SU-DHL-6 (cell line): Measurements from ENCODE around the gene SYT13.

Experiments
- H2AFZ ChIP-seq: fragments of 200-600 bp; sonication (generic); 2 replicates; pipeline ENCODE4 v1.6.1; 2014; ENCODE audit warnings: low read depth, mild to moderate bottlenecking, moderate library complexity, mixed read lengths, antibody characterized with exemption, low read length; ENCODE audit not compliant: severe bottlenecking
- H3F3A ChIP-seq: fragments of 200-600 bp; shearing (Covaris generic); 2 replicates; pipeline ENCODE4 v1.6.0; 2016; ENCODE audit warnings: antibody characterized with exemption, mild to moderate bottlenecking; ENCODE audit not compliant: insufficient read depth
- H3K27ac ChIP-seq: fragments of 200-600 bp; sonication (generic); 2 replicates; pipeline ENCODE4 v1.5.1; 2016; ENCODE audit warnings: low read depth, mild to moderate bottlenecking, low read length, moderate library complexity, mixed read lengths
- H3K27me3 ChIP-seq: fragments of 200-600 bp; sonication (generic), shearing (Covaris generic); 2 replicates; pipeline ENCODE4 v1.6.0; 2014; ENCODE audit warnings: mild to moderate bottlenecking, low read length
- H3K36me3 ChIP-seq: fragments of 200-600 bp; sonication (generic); 2 replicates; pipeline ENCODE4 v1.6.1; 2014; ENCODE audit warnings: mild to moderate bottlenecking, low read length, mixed read lengths
- H3K4me2 ChIP-seq: fragments of 300-600, 200-600 bp; shearing (Covaris generic), sonication (generic); 2 replicates; pipeline ENCODE4 v1.6.0; 2014; ENCODE audit warnings: low read length, low read depth, mild to moderate bottlenecking; ENCODE audit not compliant: poor library complexity, severe bottlenecking
- H3K4me3 ChIP-seq: fragments of 200-600 bp; sonication (generic); 2 replicates; pipeline ENCODE4 v1.5.1; 2014; ENCODE audit warnings: antibody characterized with exemption, low read length, mild to moderate bottlenecking, mixed read lengths; ENCODE audit not compliant: insufficient read depth, poor library complexity, severe bottlenecking
- H3K79me2 ChIP-seq: fragments of 200-600 bp; sonication (generic); 2 replicates; pipeline ENCODE4 v1.6.1; 2014; ENCODE audit warnings: mild to moderate bottlenecking, low read length, moderate library complexity; ENCODE audit not compliant: insufficient read depth
- H3K9ac ChIP-seq: fragments of 200-600 bp; sonication (generic); 2 replicates; pipeline ENCODE4 v1.7.0; 2014; ENCODE audit warnings: mild to moderate bottlenecking, low read length
- H3K9me2 ChIP-seq: fragments of 200-600 bp; sonication (generic); replicated peaks from 2 replicates; pipeline ENCODE4 v1.6.1; 2014; ENCODE audit warnings: low read length; ENCODE audit not compliant: insufficient read depth
- H3K9me3 ChIP-seq: fragments of 200-600 bp; sonication (generic); 2 replicates; pipeline ENCODE4 v1.6.1; 2014; ENCODE audit warnings: low read length, mixed read lengths; ENCODE audit not compliant: insufficient read depth
- H4K20me1 ChIP-seq: fragments of 200-600 bp; sonication (generic); 2 replicates; pipeline ENCODE4 v1.6.1; 2014; ENCODE audit warnings: low read depth, mild to moderate bottlenecking, antibody characterized with exemption, low read length, moderate library complexity, mixed read lengths
- CTCF ChIP-seq: fragments of 200-600 bp; sonication (generic); IDR thresholded peaks from one replicate; pipeline ENCODE4 v1.5.1; 2017; ENCODE audit warnings: antibody characterized with exemption, mild to moderate bottlenecking, low read length, moderate library complexity; ENCODE audit not compliant: insufficient read depth, poor library complexity, severe bottlenecking
- EZH2phosphoT487 ChIP-seq: fragments of 200-600 bp; sonication (generic), shearing (Covaris generic); conservative IDR thresholded peaks from 2 replicates; pipeline ENCODE4 v1.6.1; 2018; ENCODE audit warnings: mild to moderate bottlenecking, antibody characterized with exemption, low read length, moderate library complexity, mixed read lengths

The SYT13 gene

DNA sequence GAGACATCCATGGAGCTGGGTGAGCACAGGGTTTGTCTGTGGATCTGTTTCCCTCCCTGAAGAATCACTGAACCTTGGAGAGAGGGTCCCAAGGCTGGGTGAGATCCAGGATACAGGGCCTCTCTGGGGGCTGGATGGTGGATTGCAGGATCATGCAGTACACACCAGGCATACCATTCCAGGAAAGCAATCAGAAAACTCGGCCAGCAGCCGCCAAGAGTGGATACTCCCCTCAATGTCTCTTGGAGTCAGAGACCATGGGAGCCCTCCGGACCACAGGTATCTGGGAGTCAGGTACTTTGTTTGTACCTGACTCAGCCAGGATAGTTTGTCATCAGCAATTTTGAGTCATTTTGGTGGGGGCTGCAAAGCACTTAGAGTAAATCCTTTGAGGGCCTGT, 14.6 kb upstream of the SYT13 start:
- Histone ChIP-seq H3K9ac (no peak overlapping the region), H4K20me1 (no peaks in the 10 kb centered on the region), H3K4me2 (no peak overlapping the region), H3F3A (no peaks in the 10 kb centered on the region), H3K27ac (no peak overlapping the region), H3K79me2 (no peaks in the 10 kb centered on the region), H3K4me3 (no peak overlapping the region), H3K9me2 (no peaks in the 10 kb centered on the region), H3K36me3 (no peaks in the 10 kb centered on the region), H3K27me3 (no peaks in the 10 kb centered on the region), H3K9me3 (no peaks in the 10 kb centered on the region), H2AFZ (no peak overlapping the region)
- TF ChIP-seq CTCF = no peak
- TF ChIP-seq EZH2phosphoT487 = no peak

DNA sequence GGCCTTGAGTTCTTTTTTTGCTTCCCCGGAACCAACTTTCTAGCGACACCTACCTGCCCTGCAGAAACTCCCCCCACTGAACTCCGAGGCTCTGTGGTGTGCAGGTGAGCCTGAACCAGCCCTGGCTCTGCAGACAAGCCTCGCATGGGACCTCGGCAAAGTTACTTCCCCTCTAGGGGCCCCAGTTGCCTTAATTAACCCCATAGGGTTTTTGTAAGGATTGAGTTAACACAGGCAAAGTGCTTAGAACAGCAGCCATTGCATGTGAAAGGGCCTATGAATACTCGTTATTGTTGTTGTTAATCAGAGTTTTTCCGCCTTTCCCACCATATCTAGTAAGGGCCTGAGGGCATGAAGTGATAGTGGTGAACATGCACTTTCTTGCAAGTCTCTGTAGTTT, 12.6 kb upstream of the SYT13 start:
- Histone ChIP-seq H3K27me3 (no peaks in the 10 kb centered on the region), H2AFZ (no peak overlapping the region), H3K4me3 (no peak overlapping the region), H3K4me2 (no peak overlapping the region), H3K36me3 (no peaks in the 10 kb centered on the region), H3K9ac (no peak overlapping the region), H3K9me3 (no peaks in the 10 kb centered on the region), H3K9me2 (no peaks in the 10 kb centered on the region), H3F3A (no peaks in the 10 kb centered on the region), H3K79me2 (no peaks in the 10 kb centered on the region), H4K20me1 (no peaks in the 10 kb centered on the region), H3K27ac (no peak overlapping the region)
- no peak for TF ChIP-seq CTCF
- no peak for TF ChIP-seq EZH2phosphoT487

DNA sequence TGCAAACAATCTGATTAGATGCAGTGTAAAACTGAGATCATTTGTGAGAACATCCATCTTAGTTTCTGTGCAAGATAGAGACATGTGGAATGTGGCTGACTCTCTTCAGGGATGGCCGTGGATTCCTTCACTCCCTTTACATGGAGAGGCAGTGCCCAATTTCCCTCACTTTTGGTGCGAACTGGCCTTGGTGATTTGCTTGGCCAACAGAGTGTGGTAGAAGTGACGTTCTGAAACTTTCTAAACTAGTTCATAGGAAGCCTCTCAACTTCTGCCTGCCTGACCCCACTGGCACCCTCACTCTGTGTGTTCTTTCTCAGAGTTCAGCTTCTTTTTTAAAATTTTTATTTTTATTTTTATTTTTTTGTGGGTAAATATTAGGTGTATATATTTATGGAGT, 9.9 kb upstream of the SYT13 start:
- H3K9me3 ChIP-seq = no peaks in the 10 kb centered on the region
- no peak overlapping the region for H3K4me3 ChIP-seq
- H3K9ac ChIP-seq = no peak overlapping the region
- H3K36me3 ChIP-seq = no peaks in the 10 kb centered on the region
- no peaks in the 10 kb centered on the region for H3K27me3 ChIP-seq
- no peaks in the 10 kb centered on the region for H3F3A ChIP-seq
- no peaks in the 10 kb centered on the region for H4K20me1 ChIP-seq
- no peak for TF ChIP-seq EZH2phosphoT487
- no peak for TF ChIP-seq CTCF
- no peak overlapping the region for H2AFZ ChIP-seq
- H3K27ac ChIP-seq = no peak overlapping the region
- H3K79me2 ChIP-seq = no peaks in the 10 kb centered on the region
- no peak overlapping the region for H3K4me2 ChIP-seq
- H3K9me2 ChIP-seq = no peaks in the 10 kb centered on the region

DNA sequence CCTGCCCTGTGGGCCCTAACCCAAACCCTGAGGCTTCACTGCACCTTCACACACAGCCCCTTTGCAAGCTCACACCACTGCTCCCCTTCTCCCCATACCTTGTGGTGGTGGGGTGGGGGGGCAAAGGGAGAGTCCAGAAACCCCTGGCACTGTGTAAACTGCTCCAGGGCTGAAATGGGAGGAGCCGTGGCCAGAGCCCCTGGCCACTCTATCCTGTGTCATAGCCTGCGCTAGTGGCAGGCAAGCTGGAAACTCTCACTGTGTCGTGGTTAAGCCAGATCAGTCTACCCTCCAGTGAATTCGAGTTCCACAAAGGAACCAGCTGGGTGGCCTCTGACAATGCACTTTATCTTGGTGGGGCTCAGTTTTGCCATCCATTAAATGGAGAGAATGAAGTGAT, 8.4 kb upstream of the SYT13 start:
- Histone ChIP-seq H3K27me3 (no peaks in the 10 kb centered on the region), H3K9me2 (no peaks in the 10 kb centered on the region), H3K27ac (no peak overlapping the region), H2AFZ (no peak overlapping the region), H3K36me3 (no peaks in the 10 kb centered on the region), H3K79me2 (no peaks in the 10 kb centered on the region), H3K9ac (no peak overlapping the region), H3F3A (no peaks in the 10 kb centered on the region), H3K9me3 (no peaks in the 10 kb centered on the region), H4K20me1 (no peaks in the 10 kb centered on the region), H3K4me2 (no peak overlapping the region), H3K4me3 (no peak overlapping the region)
- no peak for TF ChIP-seq EZH2phosphoT487
- TF ChIP-seq CTCF = no peak
